ENCODE data around the gene GAGE1. TPM values are rescaled to one million over a fixed set of nuclear protein-coding genes. Genes with fewer than 3 reads are reported as not detected.
"Not testable (repeated sequence)": the region's sequence is repeated elsewhere in the genome, so short reads cannot be mapped to it uniquely, and the experiment has no call there.

The GAGE1 gene
- not detected for polyA plus RNA-seq (ENCODE audit: insufficient read length)

- not testable (repeated sequence) for DNase-seq (ENCODE audit: low read depth)
These were observed at the start of gene GAGE1 for GRCh38 chrX:49598720-49599119. TSS of gene GAGE1 (plus strand) at chrX:49599020. CDS start at chrX:49600175, 1,155 bp downstream.

- DNase-seq (ENCODE audit: low read depth): not testable (repeated sequence)
These were observed 47.8 kb upstream of the GAGE1 start, which contains the start of gene GAGE12E for GRCh38 chrX:49550989-49551388. TSS of gene GAGE12E (plus strand) at chrX:49551289. CDS start at chrX:49552444, 1,155 bp downstream.

- not testable (repeated sequence) for DNase-seq (ENCODE audit: low read depth)
These were observed 38.3 kb upstream of the GAGE1 start, which contains the start of gene GAGE12F for GRCh38 chrX:49560542-49560941. TSS of gene GAGE12F (plus strand) at chrX:49560842. CDS start at chrX:49561997, 1,155 bp downstream.

- DNase-seq (ENCODE audit: low read depth): not testable (repeated sequence)
These were observed 30.1 kb upstream of the GAGE1 start for GRCh38 chrX:49568728-49569127.

- DNase-seq (ENCODE audit: low read depth): not testable (repeated sequence)
These were observed 29.7 kb upstream of the GAGE1 start for GRCh38 chrX:49569152-49569551.

GRCh38 chrX:49570100-49570499 is 28.7 kb upstream of the GAGE1 start, which contains the start of gene GAGE12G:
TSS of gene GAGE12G (plus strand) at chrX:49570400. CDS start at chrX:49571555, 1,155 bp downstream.
- not testable (repeated sequence) for DNase-seq (ENCODE audit: low read depth)

GRCh38 chrX:49579649-49580048 is 19.2 kb upstream of the GAGE1 start, which contains the start of gene GAGE12H:
TSS of gene GAGE12H (plus strand) at chrX:49579949. CDS start at chrX:49581104, 1,155 bp downstream.
- DNase-seq (ENCODE audit: low read depth): not testable (repeated sequence)

GRCh38 chrX:49589196-49589595 is 9.6 kb upstream of the GAGE1 start, which contains the start of gene GAGE2A:
TSS of gene GAGE2A (plus strand) at chrX:49589496. CDS start at chrX:49590651, 1,155 bp downstream.
- not testable (repeated sequence) for DNase-seq (ENCODE audit: low read depth)

GRCh38 chrX:49589769-49590478 is 8.9 kb upstream of the GAGE1 start:
- DNase-seq (ENCODE audit: low read depth): not testable (repeated sequence)

GRCh38 chrX:49590488-49590887 is 8.3 kb upstream of the GAGE1 start:
- not testable (repeated sequence) for DNase-seq (ENCODE audit: low read depth)

GRCh38 chrX:49610718-49611310 is 12.0 kb downstream of the GAGE1 start:
- no peak for DNase-seq (ENCODE audit: low read depth)

- no peak for DNase-seq (ENCODE audit: low read depth)
These were observed 19.8 kb downstream of the GAGE1 start for GRCh38 chrX:49618574-49618973.

GRCh38 chrX:49627086-49627777 is 28.4 kb downstream of the GAGE1 start:
- no peak for DNase-seq (ENCODE audit: low read depth)

GRCh38 chrX:49644991-49645637 is 46.3 kb downstream of the GAGE1 start:
- no peak for DNase-seq (ENCODE audit: low read depth)

GRCh38 chrX:49656533-49656932 is 57.7 kb downstream of the GAGE1 start:
- no peak for DNase-seq (ENCODE audit: low read depth)

Other genes with a start within 250 kb of the GAGE1 start
- gene GAGE12C, start 66.8 kb upstream of the GAGE1 start, polyA plus RNA-seq (ENCODE audit: insufficient read length): not detected
- gene GAGE12D, start 57.3 kb upstream of the GAGE1 start, polyA plus RNA-seq (ENCODE audit: insufficient read length): not detected
- not detected for gene GAGE12E, start 47.7 kb upstream of the GAGE1 start, polyA plus RNA-seq (ENCODE audit: insufficient read length)
- not detected for gene GAGE12F, start 38.2 kb upstream of the GAGE1 start, polyA plus RNA-seq (ENCODE audit: insufficient read length)
- not detected for gene GAGE12G, start 28.6 kb upstream of the GAGE1 start, polyA plus RNA-seq (ENCODE audit: insufficient read length)
- gene GAGE12H, start 19.1 kb upstream of the GAGE1 start, polyA plus RNA-seq (ENCODE audit: insufficient read length): not detected
- not detected for gene GAGE2A, start 9.5 kb upstream of the GAGE1 start, polyA plus RNA-seq (ENCODE audit: insufficient read length)
- gene PAGE1, start 97.0 kb downstream of the GAGE1 start, polyA plus RNA-seq (ENCODE audit: insufficient read length): not detected
- gene PAGE4, start 230.3 kb downstream of the GAGE1 start, polyA plus RNA-seq (ENCODE audit: insufficient read length): not detected

All from forelimb muscle (tissue), 1 donor.